Chondrocyte (in vitro differentiated cells): ENCODE data around the gene NETO1. TPM values are rescaled to one million over a fixed set of nuclear protein-coding genes. Genes with fewer than 3 reads are reported as not detected.

Experiments used
- DNase-seq: peaks from one replicate; pipeline ENCODE4 v3.0.0; 2021; ENCODE audit warnings: mixed read lengths, low spot score
- H3K27ac Mint-ChIP-seq: one replicate; pipeline ENCODE4 v1.8.0; 2021; ENCODE audit warnings: mild to moderate bottlenecking, moderate library complexity, mixed read lengths; ENCODE audit not compliant: unreplicated experiment
- H3K27me3 Mint-ChIP-seq: 2 replicates; pipeline ENCODE4 v1.8.0; 2021; ENCODE audit warnings: low read depth, mixed read lengths
- H3K36me3 Mint-ChIP-seq: 2 replicates; pipeline ENCODE4 v1.8.0; 2021; ENCODE audit warnings: low read depth, mixed read lengths
- H3K4me1 Mint-ChIP-seq: 2 replicates; pipeline ENCODE4 v1.8.0; 2021; ENCODE audit warnings: low read depth, mild to moderate bottlenecking, mixed read lengths
- H3K4me3 Mint-ChIP-seq: one replicate; pipeline ENCODE4 v1.8.0; 2021; ENCODE audit warnings: mild to moderate bottlenecking, moderate library complexity, mixed read lengths; ENCODE audit not compliant: unreplicated experiment
- H3K9me3 Mint-ChIP-seq: 2 replicates; pipeline ENCODE4 v1.8.0; 2021; ENCODE audit warnings: low read depth, mixed read lengths
- CTCF ChIP-seq: fragments of 200-600 bp; sonication (generic); IDR thresholded peaks from 2 replicates; pipeline ENCODE4 v1.5.0; 2021; ENCODE audit warnings: antibody characterized with exemption, mild to moderate bottlenecking, moderate library complexity
- microRNA-seq: library from miRNA; unstranded; fragments of <30 nt; microRNA quantifications from one replicate; pipeline ENCODE4 v1.2.0, GENCODE V29; 2020; ENCODE audit warnings: borderline number of aligned reads
- total RNA-seq: library from RNA; stranded (reverse); gene quantifications from 3 replicates; pipeline ENCODE4 v1.2.1, GENCODE V29; 2021

The NETO1 gene
- total RNA-seq, 1 donor from 2014 or later = not detected

- no peaks in the 10 kb centered on the region for H3K36me3 Mint-ChIP-seq
- H3K27me3 Mint-ChIP-seq = peaks cover 6% of the 10 kb centered on the region
- peaks cover 6% of the 10 kb centered on the region for H3K4me1 Mint-ChIP-seq
- no peak overlapping the region for H3K27ac Mint-ChIP-seq
- H3K9me3 Mint-ChIP-seq = no peaks in the 10 kb centered on the region
- DNase-seq = no peak
- TF ChIP-seq CTCF = no peak
- no peak overlapping the region for H3K4me3 Mint-ChIP-seq
These were observed 175.2 kb downstream of the NETO1 start for GRCh38 chr18:72692595-72692994.

Small RNA genes within 50 kb of the gene (microRNA-seq; reads per million reads assigned to microRNA genes)
- not detected for gene MIR548AV
